HEK293T (cell line): ENCODE data around the gene PATJ.

ENCODE experiments used
- BHLHE40 ChIP-seq: fragments of 450-650 bp; IDR thresholded peaks from 2 replicates; pipeline ENCODE4 v1.6.1; 2016; ENCODE audit warnings: mild to moderate bottlenecking, moderate library complexity, borderline replicate concordance
- NFRKB ChIP-seq: fragments of 450-650 bp; IDR thresholded peaks from 2 replicates; pipeline ENCODE4 v1.6.1; 2016; ENCODE audit warnings: mild to moderate bottlenecking, moderate library complexity
- SP1 ChIP-seq: fragments of 450-650 bp; IDR thresholded peaks from 2 replicates; pipeline ENCODE4 v1.6.1; 2017
- SUZ12 ChIP-seq: fragments of 450-650 bp; IDR thresholded peaks from 2 replicates; pipeline ENCODE4 v1.6.1; 2016; ENCODE audit warnings: mild to moderate bottlenecking
- ZNF384 ChIP-seq: fragments of 450-650 bp; IDR thresholded peaks from 2 replicates; pipeline ENCODE4 v1.6.1; 2016

- TF ChIP-seq NFRKB (no peak), SP1 (no peak), ZNF384 (no peak), SUZ12 (no peak), BHLHE40 (no peak)
Observed at GRCh38 chr1:61973100-61973837, 231.0 kb downstream of the PATJ start.
